Heart left ventricle (tissue), 16 donors: ENCODE results near the gene KIRREL3. TPM values are rescaled to one million over a fixed set of nuclear protein-coding genes. Genes with fewer than 3 reads are reported as not detected.

Experiments used
- ATAC-seq, 4 donors: fragments of 200-7000 bp; cut with Tn5 transposase; one replicate each; pipeline ENCODE4 v1.9.1; 2020 to 2022; ENCODE audit warnings: moderate library complexity in 4 of 4, mild to moderate bottlenecking in 3 of 4, moderate number of reproducible peaks in 1 of 4
- DNase-seq, 5 donors: peaks; one replicate each; pipeline ENCODE4 v3.0.0-alpha.2; 2020
- H3K27ac ChIP-seq, 12 donors: fragments of 200-600 bp; sonication (generic) in 4 of 12; one replicate each; pipeline versions ENCODE4 v1.5.0 to v1.8.0; 2016 to 2022; ENCODE audit warnings: mild to moderate bottlenecking in 2 of 12
- H3K27me3 ChIP-seq, 9 donors: fragments of 200-600 bp; sonication (generic) in 2 of 9; one replicate each; pipeline versions ENCODE4 v1.5.1 to v1.8.0; 2016 to 2022; ENCODE audit warnings: mild to moderate bottlenecking in 3 of 9
- H3K36me3 ChIP-seq, 9 donors: fragments of 200-600 bp; sonication (generic) in 2 of 9; one replicate each; pipeline versions ENCODE4 v1.5.0 to v1.8.0; 2018 to 2022; ENCODE audit warnings: mild to moderate bottlenecking in 2 of 9
- H3K4me1 ChIP-seq, 12 donors: fragments of 200-600 bp; sonication (generic) in 4 of 12; one replicate each; pipeline versions ENCODE4 v1.5.0 to v1.8.0; 2016 to 2022; ENCODE audit warnings: mild to moderate bottlenecking in 3 of 12
- H3K4me3 ChIP-seq, 12 donors: fragments of 200-600 bp; sonication (generic) in 4 of 12; one replicate each; pipeline versions ENCODE4 v1.5.0 to v1.8.0; 2017 to 2022; ENCODE audit warnings: mild to moderate bottlenecking in 9 of 12, moderate library complexity in 4 of 12
- H3K9me3 ChIP-seq, 12 donors: fragments of 200-600 bp; sonication (generic) in 4 of 12; one replicate each; pipeline versions ENCODE4 v1.5.0 to v1.8.0; 2016 to 2022; ENCODE audit warnings: mild to moderate bottlenecking in 1 of 12
- POLR2A ChIP-seq, 2 donors: fragments of 450-650 bp; IDR thresholded peaks; one replicate each; pipeline ENCODE4 v1.6.1; 2017; ENCODE audit warnings: antibody characterized with exemption in 2 of 2, mild to moderate bottlenecking in 2 of 2, moderate library complexity in 2 of 2
- WGBS, 4 donors: extraction: QIAGEN DNeasy Blood & Tissue Kit in 2 of 4; methylation state at CpG; one replicate each; pipeline versions ENCODE4 v1.1.5 to v1.1.7; 2013 to 2018; 5-methylcytosine and 5-hydroxymethylcytosine counted together
- intact Hi-C, 10 donors: fragments of 100-400 bp; cut with DNase I; formaldehyde crosslinking; loops; one replicate each; pipeline versions ENCODE4 v1.11.1 to v1.14.2; 2022
- polyA plus RNA-seq, 2 donors: library from polyadenylated mRNA; stranded (reverse); fragments of 200-250 nt; gene quantifications; one replicate each; pipeline ENCODE4 v1.2.3, GENCODE V29; 2013
- total RNA-seq, 9 donors: library from RNA; depleted of rRNA in 2 of 9; stranded (reverse); fragments of >200 nt in 2 of 9; fragmentation: NEBNext Ultra II Directional in 3 of 9; extraction: Animal tissue kit (Norgen Biotek cat#: 25700) in 3 of 9; gene quantifications; one replicate each; pipeline versions ENCODE4 v1.1.0 to v1.2.4, GENCODE V29; 2016 to 2023
- TF ChIP-seq, protein P1 (sequence below), 12 donors: fragments of 200-600 bp; sonication (generic) in 4 of 12; IDR thresholded peaks; one replicate each; pipeline versions ENCODE4 v1.5.0 to v1.8.0; 2018 to 2022; ENCODE audit warnings: antibody characterized with exemption in 12 of 12, mild to moderate bottlenecking in 5 of 12
- donor health status: ischemic (EF 13 %, LVEDD 7.1; RV severe dilation, severe dysfunction).
- donor health status: healthy with polysubstance abuse.
- donor health status: DM: no; HTN: yes; CAD: no.
- donor health status: DM: no; HTN: no; CAD: no.
- donor health status: ischemic (EF 25% LVEDD 6.9; RV normal size, moderate dysfunction).
- donor health status: ischemic (EF 25% LVEDD 5.7; RV mildly dilated, moderate dysfunction).
- donor health status: healthy.
- donor health status: DM: yes; HTN: yes; CAD: no.
- donor health status: ischemic (EF 35%, LVEDD 5.7; RV mildly dilated, moderate dysfunction).
- donor health status: nonischemic (EF 11% LVEDD 7.7; RV severe dilation, severe dysfunction).
- donor health status: DM: yes; HTN: yes; CAD: no.
- donor health status: PGD.
- donor health status: ischemic (EF 29% LVEDD 5.4; RV normal size, mild dysfunction).
- donor health status: nonischemic (EF 23%, LVEDD 6.1; RV moderate dilation, normal function).

Gene KIRREL3
- total and polyA plus RNA-seq, 11 donors, result 0.08 to 1.3 (median 0.27) TPM

DNA sequence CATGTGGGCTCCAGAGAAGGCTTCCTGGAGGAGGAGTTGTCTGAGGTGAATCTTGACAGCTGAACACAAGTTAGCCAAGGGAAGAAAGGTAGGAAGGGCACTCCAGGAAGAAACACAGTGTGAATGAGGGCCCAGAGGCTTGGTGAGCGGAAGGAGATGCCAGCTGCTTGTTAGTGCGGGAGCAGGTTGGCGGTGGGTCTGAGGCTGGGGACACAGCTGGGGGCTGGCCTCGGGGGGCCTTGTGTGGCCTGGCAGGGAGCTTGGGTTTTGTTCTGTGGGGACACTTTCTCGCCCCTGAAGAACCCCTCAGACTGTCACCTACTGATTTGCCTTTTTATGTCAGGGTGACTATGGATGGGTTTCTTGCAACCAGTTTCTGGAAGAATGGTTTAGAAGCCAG, 485.1 kb downstream of the KIRREL3 start:
- intact Hi-C loops, result no loop called here
- no peak for ATAC-seq
- no peaks in the 10 kb centered on the region for H3K36me3 ChIP-seq
- WGBS, 4 donors, result 88 to 95% (median 90%) methylated on average over 5 of the region's 5 CpGs
- no peak for DNase-seq
- peaks cover 0 to 22% (median 0%) of the 10 kb centered on the region in 9 donors for H3K27me3 ChIP-seq
- no peak overlapping the region for H3K27ac ChIP-seq
- no peak for TF ChIP-seq POLR2A (IDR thresholded peaks at IDR 0.05)
- TF ChIP-seq, protein P1, sequence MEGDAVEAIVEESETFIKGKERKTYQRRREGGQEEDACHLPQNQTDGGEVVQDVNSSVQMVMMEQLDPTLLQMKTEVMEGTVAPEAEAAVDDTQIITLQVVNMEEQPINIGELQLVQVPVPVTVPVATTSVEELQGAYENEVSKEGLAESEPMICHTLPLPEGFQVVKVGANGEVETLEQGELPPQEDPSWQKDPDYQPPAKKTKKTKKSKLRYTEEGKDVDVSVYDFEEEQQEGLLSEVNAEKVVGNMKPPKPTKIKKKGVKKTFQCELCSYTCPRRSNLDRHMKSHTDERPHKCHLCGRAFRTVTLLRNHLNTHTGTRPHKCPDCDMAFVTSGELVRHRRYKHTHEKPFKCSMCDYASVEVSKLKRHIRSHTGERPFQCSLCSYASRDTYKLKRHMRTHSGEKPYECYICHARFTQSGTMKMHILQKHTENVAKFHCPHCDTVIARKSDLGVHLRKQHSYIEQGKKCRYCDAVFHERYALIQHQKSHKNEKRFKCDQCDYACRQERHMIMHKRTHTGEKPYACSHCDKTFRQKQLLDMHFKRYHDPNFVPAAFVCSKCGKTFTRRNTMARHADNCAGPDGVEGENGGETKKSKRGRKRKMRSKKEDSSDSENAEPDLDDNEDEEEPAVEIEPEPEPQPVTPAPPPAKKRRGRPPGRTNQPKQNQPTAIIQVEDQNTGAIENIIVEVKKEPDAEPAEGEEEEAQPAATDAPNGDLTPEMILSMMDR (IDR thresholded peaks at IDR 0.05), result no peak
- H3K9me3 ChIP-seq, result no peaks in the 10 kb centered on the region
- H3K4me3 ChIP-seq, result no peak overlapping the region
- H3K4me1 ChIP-seq, result peaks cover 0 to 9% (median 0%) of the 10 kb centered on the region in 12 donors

DNA sequence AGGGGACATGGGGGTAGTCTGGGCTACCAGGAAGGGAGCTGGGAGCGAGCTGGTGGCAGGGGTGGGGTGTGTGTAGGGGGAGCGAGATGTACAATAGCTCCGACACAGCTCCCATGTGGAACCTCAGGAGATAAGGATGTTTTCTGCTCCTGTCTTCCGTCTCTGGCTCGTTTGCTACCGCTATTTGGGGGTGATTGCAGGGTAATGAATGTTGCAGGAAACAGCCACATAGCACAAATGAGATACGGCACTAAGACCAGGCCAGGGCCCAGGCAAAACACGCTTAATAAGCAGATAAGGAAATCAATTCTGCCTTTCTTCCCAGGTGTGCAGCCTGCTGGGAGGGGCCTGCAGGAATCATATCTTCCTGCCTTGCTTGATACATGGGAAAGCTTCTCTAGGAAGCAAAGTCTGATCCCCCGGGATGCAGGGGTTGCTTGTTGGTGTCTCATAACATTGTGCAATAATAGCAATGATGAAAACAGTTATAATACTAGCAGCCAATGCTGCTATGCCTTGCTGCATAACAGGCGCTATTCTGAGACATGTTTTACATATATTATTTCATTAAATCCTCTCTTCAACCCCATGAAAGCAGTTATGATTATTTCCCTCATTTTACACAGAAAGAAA, 486.4 kb downstream of the KIRREL3 start:
- H3K4me3 ChIP-seq, result no peak overlapping the region
- H3K4me1 ChIP-seq, result peaks cover 0 to 9% (median 0%) of the 10 kb centered on the region in 12 donors
- DNase-seq (no peak), ATAC-seq (no peak)
- no peaks in the 10 kb centered on the region for H3K9me3 ChIP-seq
- 47 to 55% (median 48%) methylated on average over 10 of the region's 10 CpGs for WGBS, 4 donors
- TF ChIP-seq, protein P1 (IDR thresholded peaks at IDR 0.05), result no peak
- no peak for TF ChIP-seq POLR2A (IDR thresholded peaks at IDR 0.05)
- peaks cover 0 to 16% (median 0%) of the 10 kb centered on the region in 9 donors for H3K27me3 ChIP-seq
- intact Hi-C loops, result no loop called here
- H3K27ac ChIP-seq, result no peak overlapping the region
- no peaks in the 10 kb centered on the region for H3K36me3 ChIP-seq

DNA sequence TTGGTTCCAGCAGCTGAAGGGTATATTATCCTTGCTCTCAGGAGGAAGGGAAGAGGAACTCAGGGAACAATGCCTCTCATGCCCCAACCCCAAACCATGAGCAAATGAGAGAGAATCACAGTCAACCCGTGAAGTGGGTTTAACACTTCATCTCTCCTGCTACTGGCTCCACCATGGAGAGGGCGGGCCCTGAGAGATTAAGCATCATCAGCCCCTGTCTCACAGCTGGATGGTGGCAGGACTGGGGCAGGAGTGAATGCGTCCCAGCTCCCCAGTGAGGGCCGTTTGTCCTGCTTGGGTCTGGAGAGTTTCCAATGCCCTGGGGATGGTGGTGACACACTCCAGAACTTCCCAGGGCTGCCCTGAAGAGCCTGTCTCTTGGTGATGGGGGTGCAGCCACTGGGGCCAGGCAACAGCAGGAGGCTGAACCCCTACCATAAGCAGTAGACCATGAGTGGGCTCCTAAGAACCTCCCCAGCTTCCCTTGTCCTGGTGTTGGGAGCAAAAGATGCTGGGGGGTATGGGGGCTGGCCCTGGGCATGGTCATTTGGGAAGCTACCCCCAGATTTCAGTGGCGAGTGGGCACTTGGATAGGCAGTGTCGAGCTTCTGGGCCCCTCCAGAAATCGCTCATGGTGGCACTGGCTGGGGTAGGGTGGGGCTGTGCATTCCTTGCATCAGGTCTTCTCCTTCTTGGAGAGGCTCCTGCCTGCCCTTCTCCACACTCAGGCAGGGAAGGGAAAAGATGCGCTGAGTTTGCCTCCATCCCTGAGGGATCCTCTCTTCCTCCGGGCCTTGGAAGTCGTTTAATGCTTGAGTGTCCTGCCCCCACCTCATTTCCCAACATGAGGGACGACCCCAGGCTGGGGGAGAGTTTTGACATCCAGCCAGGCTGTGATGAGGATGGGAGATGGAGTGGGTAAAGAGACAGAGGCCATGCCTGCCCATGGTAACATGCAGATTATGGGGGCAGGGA, 487.5 kb downstream of the KIRREL3 start:
- WGBS, 4 donors, result 55 to 63% (median 57%) methylated on average over 11 of the region's 11 CpGs
- DNase-seq, result no peak
- intact Hi-C loops, result no loop called here

More for the DNA sequence above, 487.5 kb downstream of the KIRREL3 start:
- H3K27ac ChIP-seq, result no peak overlapping the region
- no peak for ATAC-seq
- TF ChIP-seq, protein P1 (IDR thresholded peaks at IDR 0.05), result no peak
- no peak for TF ChIP-seq POLR2A (IDR thresholded peaks at IDR 0.05)
- peaks cover 0 to 4% (median 0%) of the 10 kb centered on the region in 12 donors for H3K4me1 ChIP-seq
- no peaks in the 10 kb centered on the region for H3K9me3 ChIP-seq
- no peaks in the 10 kb centered on the region for H3K36me3 ChIP-seq
- H3K4me3 ChIP-seq, result no peak overlapping the region
- H3K27me3 ChIP-seq, result peaks cover 0 to 16% (median 0%) of the 10 kb centered on the region in 9 donors
